IMR-90 (cell line): ENCODE results near the gene NREP. TPM values are rescaled to one million over a fixed set of nuclear protein-coding genes. Genes with fewer than 3 reads are reported as not detected.

Experiments used
- ATAC-seq: fragments of 200-7000 bp; cut with Tn5 transposase; 2 replicates; pipeline ENCODE4 v1.9.1; 2020; ENCODE audit warnings: low read depth, mild to moderate bottlenecking, moderate library complexity
- BruUV-seq: library from RNA; stranded (reverse); fragments of 400-500 nt; replicated peaks from 2 replicates; lab custom pipeline; 2021; lab: Mats Ljungman, UMichigan
- CTCF ChIA-PET: fragments of 300-600 bp; formaldehyde crosslinking; extraction: SDS; loops from one replicate; lab custom pipeline; 2021; ENCODE audit warnings: antibody characterized with exemption; lab: Yijun Ruan, JAX
- POLR2A ChIA-PET: fragments of 300-600 bp; sonication (Branson Sonifier 250); formaldehyde crosslinking; loops from one replicate; lab custom pipeline; 2022; ENCODE audit warnings: antibody characterized with exemption; ENCODE audit not compliant: unreplicated experiment; lab: Charles Lee
- DNase-seq: peaks from one replicate; pipeline ENCODE4 v3.0.0; 2013
- H2AFZ ChIP-seq: replicated peaks from 2 replicates; pipeline ENCODE3; 2013; ENCODE audit warnings: low read length, mild to moderate bottlenecking; ENCODE audit not compliant: poor library complexity
- H2AK5ac ChIP-seq: 2 replicates; pipeline ENCODE4 v1.6.1; 2013; ENCODE audit warnings: low read depth, low read length, inconsistent platforms
- H2AK9ac ChIP-seq: replicated peaks from 2 replicates; pipeline ENCODE3; 2013; ENCODE audit warnings: mild to moderate bottlenecking, low read depth, low read length, moderate library complexity; ENCODE audit not compliant: poor library complexity
- H2BK120ac ChIP-seq: 2 replicates; pipeline ENCODE4 v1.6.1; 2013; ENCODE audit warnings: low read depth, low read length, inconsistent platforms
- H2BK15ac ChIP-seq: 3 replicates; pipeline ENCODE4 v1.6.1; 2013; ENCODE audit warnings: low read depth, low read length, inconsistent platforms
- H2BK20ac ChIP-seq: 2 replicates; pipeline ENCODE4 v1.6.1; 2013; ENCODE audit warnings: low read depth, mild to moderate bottlenecking, inconsistent platforms, low read length, moderate library complexity
- H2BK5ac ChIP-seq: 2 replicates; pipeline ENCODE4 v1.6.1; 2013; ENCODE audit warnings: mild to moderate bottlenecking, low read depth, low read length, inconsistent platforms; ENCODE audit not compliant: poor library complexity, severe bottlenecking
- H3K14ac ChIP-seq: replicated peaks from 2 replicates; pipeline ENCODE4 v1.6.1; 2013; ENCODE audit warnings: low read depth, low read length, inconsistent platforms
- H3K18ac ChIP-seq: 2 replicates; pipeline ENCODE4 v1.6.1; 2013; ENCODE audit warnings: low read depth, low read length, control low read depth
- H3K23ac ChIP-seq: 2 replicates; pipeline ENCODE4 v1.6.1; 2013; ENCODE audit warnings: low read depth, low read length, inconsistent platforms
- H3K27ac ChIP-seq: 2 replicates; pipeline ENCODE4 v1.5.1; 2013; ENCODE audit warnings: mild to moderate bottlenecking, control low read depth, low read length; ENCODE audit not compliant: insufficient read depth
- H3K27me3 ChIP-seq: 2 replicates; pipeline ENCODE4 v1.6.1; 2013; ENCODE audit warnings: low read length; ENCODE audit not compliant: control insufficient read depth, insufficient read depth
- H3K36me3 ChIP-seq: 2 replicates; pipeline ENCODE4 v1.6.1; 2013; ENCODE audit warnings: low read length, mixed read lengths; ENCODE audit not compliant: control insufficient read depth, insufficient read depth
- H3K4ac ChIP-seq: 2 replicates; pipeline ENCODE4 v1.6.1; 2013; ENCODE audit warnings: low read depth, low read length, inconsistent platforms
- H3K4me1 ChIP-seq: 2 replicates; pipeline ENCODE4 v1.6.1; 2013; ENCODE audit warnings: low read length, mixed read lengths; ENCODE audit not compliant: control insufficient read depth, insufficient read depth
- H3K4me2 ChIP-seq: 2 replicates; pipeline ENCODE4 v1.6.1; 2013; ENCODE audit warnings: low read depth, mild to moderate bottlenecking, control low read depth, low read length, moderate library complexity
- H3K4me3 ChIP-seq: 2 replicates; pipeline ENCODE4 v1.5.1; 2013; ENCODE audit warnings: low read depth, mild to moderate bottlenecking, control low read depth, low read length, moderate library complexity; ENCODE audit not compliant: insufficient read depth
- H3K56ac ChIP-seq: 2 replicates; pipeline ENCODE4 v1.6.1; 2013; ENCODE audit warnings: low read length, inconsistent platforms; ENCODE audit not compliant: insufficient read depth; ENCODE audit errors: extremely low read depth
- H3K79me1 ChIP-seq, 2 experiments: 2 replicates each; pipeline ENCODE4 v1.6.1; 2013; ENCODE audit warnings: low read length in 2 of 2, inconsistent platforms in 1 of 2, low read depth in 1 of 2
- H3K9ac ChIP-seq: 2 replicates; pipeline ENCODE4 v1.6.1; 2013; ENCODE audit warnings: low read depth, low read length, control low read depth
- H3K9me1 ChIP-seq: 2 replicates; pipeline ENCODE4 v1.6.1; 2013; ENCODE audit warnings: low read length, inconsistent platforms; ENCODE audit not compliant: insufficient read depth
- H3K9me3 ChIP-seq: 2 replicates; pipeline ENCODE4 v1.6.1; 2013; ENCODE audit warnings: low read length; ENCODE audit not compliant: control insufficient read depth, insufficient read depth
- H4K20me1 ChIP-seq: 2 replicates; pipeline ENCODE4 v1.6.1; 2013; ENCODE audit warnings: low read length, inconsistent platforms; ENCODE audit not compliant: insufficient read depth
- H4K5ac ChIP-seq: 2 replicates; pipeline ENCODE4 v1.6.1; 2013; ENCODE audit warnings: mild to moderate bottlenecking, low read depth, low read length, control low read depth
- H4K8ac ChIP-seq, 2 experiments: 2 replicates each; pipeline ENCODE4 v1.6.1; 2013; ENCODE audit warnings: low read depth in 2 of 2, low read length in 2 of 2, control low read depth in 1 of 2, inconsistent platforms in 1 of 2
- H4K91ac ChIP-seq: 2 replicates; pipeline ENCODE4 v1.6.1; 2013; ENCODE audit warnings: low read depth, low read length, inconsistent platforms; ENCODE audit not compliant: insufficient read depth
- BHLHE40 ChIP-seq: fragments of 150-350 bp; IDR thresholded peaks from 2 replicates; pipeline ENCODE4 v1.6.1; 2016; ENCODE audit warnings: mild to moderate bottlenecking, low read depth, low read length
- CEBPB ChIP-seq: IDR thresholded peaks from 2 replicates; pipeline ENCODE4 v1.6.1; 2012; ENCODE audit warnings: low read depth, low read length, improper control_type of control experiment
- CHD1 ChIP-seq: IDR thresholded peaks from 2 replicates; pipeline ENCODE4 v1.6.1; 2012; ENCODE audit warnings: low read depth, low read length, improper control_type of control experiment
- CTCF ChIP-seq: conservative IDR thresholded peaks from 2 replicates; pipeline ENCODE4 v1.5.1; 2012; ENCODE audit warnings: mild to moderate bottlenecking, low read depth, low read length, improper control_type of control experiment
- ELK1 ChIP-seq: fragments of 150-350 bp; IDR thresholded peaks from 2 replicates; pipeline ENCODE4 v1.6.1; 2016; ENCODE audit warnings: low read depth, mild to moderate bottlenecking, low read length, moderate library complexity, borderline replicate concordance
- FOS ChIP-seq: fragments of 150-350 bp; IDR thresholded peaks from 2 replicates; pipeline ENCODE4 v1.6.1; 2016; ENCODE audit warnings: low read depth, low read length
- MAFK ChIP-seq: IDR thresholded peaks from 2 replicates; pipeline ENCODE4 v1.6.1; 2012; ENCODE audit warnings: low read depth, low read length, improper control_type of control experiment
- MAZ ChIP-seq: IDR thresholded peaks from 2 replicates; pipeline ENCODE4 v1.6.1; 2012; ENCODE audit warnings: low read depth, mild to moderate bottlenecking, low read length, improper control_type of control experiment, moderate library complexity, borderline replicate concordance
- MXI1 ChIP-seq: IDR thresholded peaks from 2 replicates; pipeline ENCODE4 v1.6.1; 2012; ENCODE audit warnings: low read depth, mild to moderate bottlenecking, low read length, moderate library complexity, borderline replicate concordance
- NFE2L2 ChIP-seq: fragments of 150-350 bp; IDR thresholded peaks from 2 replicates; pipeline ENCODE4 v1.6.1; 2016; ENCODE audit warnings: low read depth, mild to moderate bottlenecking, low read length
- POLR2A ChIP-seq: IDR thresholded peaks from 2 replicates; pipeline ENCODE4 v1.6.1; 2012; ENCODE audit warnings: mild to moderate bottlenecking, low read depth, low read length
- RAD21 ChIP-seq: IDR thresholded peaks from 2 replicates; pipeline ENCODE4 v1.6.1; 2012; ENCODE audit warnings: low read length, improper control_type of control experiment
- RCOR1 ChIP-seq: IDR thresholded peaks from 2 replicates; pipeline ENCODE4 v1.6.1; 2012; ENCODE audit warnings: mild to moderate bottlenecking, low read length, improper control_type of control experiment; ENCODE audit not compliant: insufficient replicate concordance
- RFX5 ChIP-seq: IDR thresholded peaks from 2 replicates; pipeline ENCODE4 v1.8.0; 2012; ENCODE audit warnings: low read depth, mild to moderate bottlenecking, low read length, moderate library complexity
- SMC3 ChIP-seq: fragments of 150-350 bp; IDR thresholded peaks from 2 replicates; pipeline ENCODE4 v1.6.1; 2016; ENCODE audit warnings: low read depth, mild to moderate bottlenecking, antibody characterized with exemption, low read length, moderate library complexity
- USF2 ChIP-seq: fragments of 150-350 bp; IDR thresholded peaks from 2 replicates; pipeline ENCODE4 v1.6.1; 2017; ENCODE audit warnings: mild to moderate bottlenecking, antibody characterized with exemption, low read length, low read depth
- dilution Hi-C: fragments of 300-500 bp; cut with HindIII; formaldehyde crosslinking; loops from one replicate; pipeline ENCODE4 v1.14.3; 2018; ENCODE audit warnings: low sequenced_read_pairs; ENCODE audit not compliant: unreplicated experiment
- in situ Hi-C: fragments of 300-500 bp; cut with MboI; formaldehyde crosslinking; loops from 3 replicates; pipeline ENCODE4 v1.14.3; 2019; ENCODE audit warnings: low sequenced_read_pairs, inconsistent platforms, mixed read lengths
- intact Hi-C: fragments of 100-400 bp; cut with micrococcal nuclease; formaldehyde crosslinking; loops from 2 replicates; pipeline ENCODE4 v1.10.0; 2022
- polyA plus RNA-seq, 3 experiments: library from polyadenylated mRNA; depleted of rRNA; stranded (reverse); fragments of >200 nt; gene quantifications; 2 replicates each; pipeline ENCODE4 v1.2.3, GENCODE V29; 2012; ENCODE audit warnings: low replicate concordance in 1 of 3
- total RNA-seq: library from RNA; depleted of rRNA; stranded (reverse); fragments of >200 nt; gene quantifications from 2 replicates; pipeline ENCODE4 v1.2.3, GENCODE V29; 2012

Gene NREP
- total and polyA plus RNA-seq, 2 of the 4 experiments (the other 2 are of a cell fraction), result 178 to 277 TPM

GRCh38 chr5:111719773-111720172 is 37.2 kb downstream of the NREP start:
- no peak overlapping the region for H3K56ac ChIP-seq
- H3K79me1 ChIP-seq, result no peaks in the 10 kb centered on the region
- dilution Hi-C loops (no loop called here), intact Hi-C loops (no loop called here), in situ Hi-C loops (no loop called here)
- DNase-seq (no peak), ATAC-seq (no peak)
- H2AK9ac ChIP-seq, result no peak overlapping the region
- H4K8ac ChIP-seq, result no peak overlapping the region
- no peak overlapping the region for H3K23ac ChIP-seq
- no peaks in the 10 kb centered on the region for H3K27me3 ChIP-seq
- no peak overlapping the region for H2AFZ ChIP-seq
- no peak overlapping the region for H2BK20ac ChIP-seq
- H4K20me1 ChIP-seq, result no peaks in the 10 kb centered on the region
- no peak overlapping the region for H3K4me3 ChIP-seq
- H3K4me1 ChIP-seq, result no peaks in the 10 kb centered on the region
- H3K9ac ChIP-seq, result no peak overlapping the region
- H3K9me1 ChIP-seq, result peaks cover 4% of the 10 kb centered on the region; the same call in 1 of the 2 replicates
- no peaks in the 10 kb centered on the region for H3K36me3 ChIP-seq
- no peak overlapping the region for H4K5ac ChIP-seq
- no peak overlapping the region for H4K91ac ChIP-seq
- no peak overlapping the region for H2BK5ac ChIP-seq
- H2BK120ac ChIP-seq, result no peak overlapping the region
- BruUV-seq, result no TSS peak
- TF ChIP-seq MAZ (no peak), MAFK (no peak), ELK1 (no peak), CTCF (no peak), NFE2L2 (no peak), RFX5 (no peak), MXI1 (no peak), SMC3 (no peak), RCOR1 (no peak), BHLHE40 (no peak), CHD1 (no peak), CEBPB (no peak), RAD21 (no peak), USF2 (no peak), POLR2A (no peak), FOS (no peak)
- no peak overlapping the region for H2BK15ac ChIP-seq
- H3K18ac ChIP-seq, result no peak overlapping the region
- CTCF ChIA-PET, result no interaction called here
- POLR2A ChIA-PET, result no interaction called here
- peaks cover 7% of the 10 kb centered on the region; the same call in 1 of the 2 replicates for H3K9me3 ChIP-seq
- H3K14ac ChIP-seq, result no peak overlapping the region
- no peak overlapping the region for H3K4me2 ChIP-seq
- no peak overlapping the region for H3K4ac ChIP-seq
- H2AK5ac ChIP-seq, result no peak overlapping the region
- H3K27ac ChIP-seq, result no peak overlapping the region
